T follicular helper cell (primary cell): ENCODE measurements around the gene THEM4.
"Not testable (repeated sequence)": the region's sequence is repeated elsewhere in the genome, so short reads cannot be mapped to it uniquely, and the experiment has no call there.

ENCODE experiments used
- DNase-seq: peaks from one replicate; pipeline ENCODE4 v3.0.0-alpha.2; 2020; ENCODE audit warnings: low read depth

Gene THEM4

DNA sequence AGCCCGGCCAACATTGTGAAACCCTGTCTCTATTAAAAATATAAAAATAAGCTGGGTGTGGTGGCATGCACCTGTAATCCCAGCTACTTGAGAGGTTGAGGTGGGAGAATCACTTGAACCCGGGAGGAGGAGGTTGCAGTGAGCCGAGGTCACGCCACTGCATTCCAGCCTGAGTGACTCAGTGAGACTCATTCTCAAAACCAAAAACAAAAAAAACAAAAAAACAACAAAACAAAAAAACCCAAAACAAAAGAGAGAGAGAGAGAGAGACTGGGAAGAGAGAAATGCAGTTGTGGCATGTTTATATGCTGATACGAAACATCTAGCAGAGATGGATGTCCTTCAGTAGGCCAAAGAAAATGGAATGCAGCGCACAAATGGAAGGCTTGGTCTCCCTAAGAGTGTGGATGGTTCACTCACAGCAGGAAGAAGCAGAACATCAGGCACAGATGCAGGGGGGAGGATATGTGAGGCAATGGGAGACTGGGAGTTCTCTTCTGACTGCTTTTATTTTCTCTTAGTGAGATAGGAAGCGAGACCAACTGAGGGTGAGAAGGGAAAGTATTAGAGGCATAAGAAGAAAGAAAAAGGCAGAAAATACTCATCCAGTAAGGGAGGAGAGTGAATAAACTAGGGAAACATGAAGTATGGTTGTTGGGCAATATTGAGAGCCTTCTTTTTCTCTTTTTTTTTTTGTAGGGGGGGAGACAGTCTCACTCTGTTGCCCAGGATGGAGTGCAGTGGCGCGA, 16.0 kb downstream of the THEM4 start:
- DNase-seq = no peak

DNA sequence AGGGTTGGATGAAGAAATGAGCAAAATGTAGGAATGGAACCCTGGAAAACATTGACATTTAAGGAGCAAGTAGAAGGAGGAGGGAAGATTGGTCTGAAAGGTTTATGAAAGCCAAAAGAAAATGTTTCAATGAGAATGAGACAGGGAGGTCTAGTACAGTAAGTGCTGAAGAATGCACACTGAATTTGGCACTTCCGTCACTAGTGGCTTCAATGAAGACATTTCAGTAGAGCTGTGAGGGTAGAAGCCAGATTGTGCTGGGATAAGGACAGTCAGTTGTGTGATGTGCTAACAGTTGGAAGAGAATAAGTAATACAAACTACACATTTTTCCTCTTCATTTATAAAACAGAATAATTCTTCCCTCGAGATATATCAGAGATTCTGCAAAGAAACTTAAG, 17.1 kb downstream of the THEM4 start:
- DNase-seq = no peak

GRCh38 chr1:151891512-151891911, 17.8 kb downstream of the THEM4 start:
- no peak for DNase-seq

- no peak for DNase-seq
These were observed 20.2 kb downstream of the THEM4 start for GRCh38 chr1:151888972-151889570.

DNA sequence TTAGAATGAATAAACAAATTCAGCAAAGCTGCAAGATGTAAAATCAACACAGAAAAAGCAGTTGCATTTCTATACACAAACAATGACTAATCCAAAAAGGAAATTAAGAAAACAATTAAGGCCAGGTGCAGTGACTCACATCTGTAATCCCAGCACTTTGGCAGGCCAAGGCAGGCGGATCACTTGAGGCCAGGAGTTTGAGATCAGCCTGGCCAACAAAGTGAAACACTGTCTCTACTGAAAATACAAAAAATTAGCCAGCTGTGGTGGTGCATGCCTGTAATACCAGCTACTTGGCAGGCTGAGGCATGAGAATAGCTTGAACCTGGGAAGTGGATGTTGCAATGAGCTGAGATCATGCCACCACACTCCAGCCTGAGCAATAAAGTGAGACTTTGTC, 22.3 kb downstream of the THEM4 start:
- no peak for DNase-seq

DNA sequence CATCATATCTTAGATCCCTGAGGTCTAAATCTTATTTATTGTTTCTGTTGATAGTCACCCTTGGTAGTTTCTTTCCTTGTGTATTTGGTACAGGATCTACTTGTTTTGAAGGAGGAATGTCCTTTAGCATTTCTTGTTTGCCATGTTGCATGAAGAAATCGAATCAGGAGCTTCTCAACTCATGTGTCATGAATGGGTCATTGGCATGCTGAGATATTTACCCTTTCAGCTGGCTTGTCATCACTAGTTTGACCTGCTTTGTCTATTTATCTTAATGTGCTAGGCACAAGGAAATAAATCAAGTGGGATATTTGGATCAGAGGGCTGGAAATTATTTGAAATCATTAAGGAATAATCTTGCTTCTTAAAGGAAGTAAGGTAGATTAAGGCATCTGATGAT, 23.8 kb downstream of the THEM4 start:
- no peak for DNase-seq

DNA sequence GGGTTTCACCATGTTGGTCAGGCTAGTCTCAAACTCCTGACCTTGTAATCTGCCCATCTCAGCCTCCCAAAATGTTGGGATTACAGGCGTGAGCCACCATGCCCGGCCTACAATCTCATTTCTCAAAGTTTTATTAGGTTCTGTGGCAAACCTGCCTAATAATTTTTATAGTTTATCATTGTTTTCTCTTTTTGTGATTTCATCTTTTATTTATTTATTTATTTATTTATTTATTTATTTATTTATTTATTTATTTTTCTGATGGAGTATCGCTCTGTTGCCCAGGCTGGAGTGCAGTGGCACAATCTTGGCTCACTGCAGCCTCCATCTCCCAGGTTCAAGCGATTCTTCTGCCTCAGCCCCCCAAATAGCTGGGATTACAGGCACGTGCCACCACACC, 24.4 kb downstream of the THEM4 start:
- not testable (repeated sequence) for DNase-seq

GRCh38 chr1:151884445-151884844, 24.9 kb downstream of the THEM4 start:
- not testable (repeated sequence) for DNase-seq

GRCh38 chr1:151883898-151884297, 25.4 kb downstream of the THEM4 start:
- not testable (repeated sequence) for DNase-seq

- DNase-seq = not testable (repeated sequence)
These were observed 26.4 kb downstream of the THEM4 start for GRCh38 chr1:151882918-151883317.

GRCh38 chr1:151882466-151882865, 26.8 kb downstream of the THEM4 start:
- no peak for DNase-seq

DNA sequence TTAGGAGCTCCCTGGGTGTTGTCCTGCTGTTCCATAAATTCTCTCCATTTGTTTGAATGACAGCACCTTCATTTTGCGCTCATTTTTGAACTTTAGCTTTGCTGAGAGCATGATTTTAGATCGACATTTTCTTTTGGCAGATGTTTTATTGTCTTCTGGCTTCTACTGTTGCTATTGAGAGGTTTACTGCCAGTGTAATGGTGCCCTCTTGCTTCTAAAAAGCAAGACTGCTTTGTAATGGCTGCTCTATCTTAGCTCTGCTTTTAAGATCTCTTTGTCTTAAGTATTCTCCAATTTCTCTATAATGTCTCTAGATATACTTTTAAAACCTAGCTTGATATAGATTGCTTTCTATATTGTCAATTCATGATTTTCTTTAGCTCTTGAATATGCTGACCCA, 27.8 kb downstream of the THEM4 start:
- DNase-seq = no peak

- no peak for DNase-seq
These were observed 33.8 kb downstream of the THEM4 start for GRCh38 chr1:151875419-151876097.

- DNase-seq = not testable (repeated sequence)
These were observed 36.5 kb downstream of the THEM4 start for GRCh38 chr1:151872776-151873175.

- no peak for DNase-seq
These were observed 37.9 kb downstream of the THEM4 start for GRCh38 chr1:151871284-151872030.

- no peak for DNase-seq
These were observed 40.8 kb downstream of the THEM4 start for GRCh38 chr1:151868486-151868885.

DNA sequence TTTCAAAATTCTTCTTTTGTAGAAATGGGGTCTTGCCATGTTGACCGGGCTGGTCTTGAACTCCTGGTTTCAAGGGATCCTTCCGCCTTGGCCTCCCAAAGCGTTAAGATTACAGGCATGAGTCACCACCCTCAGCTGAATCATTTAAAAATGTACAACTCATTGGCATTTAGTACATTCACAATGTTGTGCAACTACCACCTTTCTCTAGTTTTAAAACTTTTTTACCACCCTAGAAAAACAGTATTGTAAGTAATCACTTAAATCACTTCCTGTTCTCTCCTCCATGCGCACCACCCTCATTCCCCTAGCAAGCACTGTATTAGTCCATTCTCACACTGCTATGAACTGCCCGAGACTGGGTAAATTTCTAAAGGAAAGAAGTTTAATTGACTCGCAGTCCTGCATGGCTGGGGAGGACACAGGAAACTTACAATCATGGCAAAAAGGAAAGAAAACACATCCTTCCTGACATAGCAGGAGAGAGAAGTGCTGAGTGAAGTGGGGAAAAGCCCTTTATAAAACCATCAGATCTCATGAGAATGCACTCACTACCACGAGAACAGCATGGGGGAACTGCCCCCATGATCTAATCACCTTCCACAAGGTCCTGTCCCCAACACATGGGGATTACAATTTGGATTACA, 41.4 kb downstream of the THEM4 start:
- DNase-seq = no peak

- DNase-seq = no peak
These were observed 42.0 kb downstream of the THEM4 start for GRCh38 chr1:151867321-151867720.

- no peak for DNase-seq
These were observed 44.9 kb downstream of the THEM4 start for GRCh38 chr1:151864411-151864810.

DNA sequence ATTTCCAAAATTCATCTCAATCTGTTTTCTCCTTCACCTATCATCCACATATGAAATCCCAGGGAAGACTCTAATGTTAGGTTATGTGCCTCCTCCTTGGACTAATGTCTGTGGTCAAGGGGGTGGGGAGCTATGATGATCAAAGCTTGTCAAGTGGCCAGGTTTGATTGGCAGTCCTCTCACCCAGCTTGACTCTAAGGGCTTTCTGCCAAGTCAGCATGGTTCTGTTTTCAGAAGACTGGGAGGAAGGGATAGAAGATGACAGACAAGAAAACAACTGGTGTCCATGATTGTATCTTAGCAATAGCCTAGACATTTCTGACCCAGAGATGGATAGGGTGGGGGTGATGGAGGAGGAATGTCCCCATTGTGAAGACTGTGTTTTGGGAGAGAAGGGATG, 46.7 kb downstream of the THEM4 start:
- no peak for DNase-seq

- no peak for DNase-seq
These were observed 48.7 kb downstream of the THEM4 start for GRCh38 chr1:151860504-151861187.
